CD4-positive, alpha-beta T cell (primary cell): ENCODE data around the gene GATD1. TPM values are rescaled to one million over a fixed set of nuclear protein-coding genes. Genes with fewer than 3 reads are reported as not detected.
A peak's percentile ranks its signal among the peaks of the same experiment; 100 is the strongest.

ENCODE experiments used
- ATAC-seq: fragments of 200-7000 bp; cut with Tn5 transposase; one replicate; pipeline ENCODE4 v1.10.0; 2022; ENCODE audit warnings: mild to moderate bottlenecking; ENCODE audit not compliant: poor library complexity
- CTCF ChIA-PET: fragments of 350-600 bp; sonication (Branson Sonifier 250); formaldehyde crosslinking; loops from one replicate; lab custom pipeline; 2021; ENCODE audit warnings: antibody characterized with exemption, inconsistent platforms; lab: Charles Lee
- POLR2A ChIA-PET: fragments of 350-600 bp; sonication (Branson Sonifier 250); formaldehyde crosslinking; loops from one replicate; lab custom pipeline; 2021; ENCODE audit warnings: antibody characterized with exemption, inconsistent platforms; lab: Charles Lee
- DNase-seq, 14 experiments: peaks; one replicate each; pipeline ENCODE4 v3.0.0-alpha.2; 2013 to 2020; ENCODE audit warnings: mixed read lengths in 2 of 14
- H3K27ac ChIP-seq, 2 donors: one replicate each; pipeline versions ENCODE4 v1.5.1 to v1.7.0; 2013; ENCODE audit warnings: low read length in 2 of 2, low read depth in 1 of 2, mild to moderate bottlenecking in 1 of 2
- H3K27me3 ChIP-seq, 2 experiments: 1 replicate in 1 of 2; 2 replicates in 1 of 2; pipeline versions ENCODE4 v1.6.1 to v1.7.0; 2013; ENCODE audit warnings: low read length in 2 of 2, control low read depth in 1 of 2, mild to moderate bottlenecking in 1 of 2, moderate library complexity in 1 of 2; ENCODE audit not compliant: insufficient read depth in 2 of 2, control insufficient read depth in 1 of 2
- H3K36me3 ChIP-seq: one replicate; pipeline ENCODE4 v1.6.1; 2013; ENCODE audit warnings: low read length, control low read depth; ENCODE audit not compliant: insufficient read depth
- H3K4me1 ChIP-seq: one replicate; pipeline ENCODE4 v1.6.1; 2013; ENCODE audit warnings: low read length, control low read depth; ENCODE audit not compliant: insufficient read depth
- H3K4me3 ChIP-seq: one replicate; pipeline ENCODE4 v1.5.1; 2013; ENCODE audit warnings: mild to moderate bottlenecking, low read length, moderate library complexity
- H3K9me3 ChIP-seq, 2 experiments: 1 replicate in 1 of 2; 2 replicates in 1 of 2; pipeline versions ENCODE4 v1.6.1 to v1.7.0; 2013; ENCODE audit warnings: low read length in 2 of 2, mild to moderate bottlenecking in 2 of 2, control low read depth in 1 of 2, moderate library complexity in 1 of 2; ENCODE audit not compliant: control insufficient read depth in 1 of 2, insufficient read depth in 1 of 2
- H3K27ac Mint-ChIP-seq: one replicate; pipeline ENCODE4 v1.8.0; 2020; ENCODE audit warnings: mixed read lengths
- H3K27me3 Mint-ChIP-seq: one replicate; pipeline ENCODE4 v1.8.0; 2021; ENCODE audit warnings: mixed read lengths
- H3K36me3 Mint-ChIP-seq: one replicate; pipeline ENCODE4 v1.8.0; 2021; ENCODE audit warnings: low read depth, mixed read lengths
- H3K4me1 Mint-ChIP-seq: one replicate; pipeline ENCODE4 v1.8.0; 2021; ENCODE audit warnings: low read depth, mixed read lengths
- H3K4me3 Mint-ChIP-seq: one replicate; pipeline ENCODE4 v1.8.0; 2020; ENCODE audit warnings: mild to moderate bottlenecking, mixed read lengths
- H3K9me3 Mint-ChIP-seq: one replicate; pipeline ENCODE4 v1.8.0; 2020; ENCODE audit warnings: mixed read lengths
- intact Hi-C, 2 experiments: fragments of 100-400 bp; cut with DNase I in 1 of 2; cut with micrococcal nuclease in 1 of 2; formaldehyde crosslinking; loops; one replicate each; pipeline versions ENCODE4 v1.15.1 to v1.9.0; 2023 to 2025; cut with DNase I, micrococcal nuclease
- total RNA-seq, 174 experiments: library from RNA in 2 of 174; stranded (reverse) in 2 of 174; gene quantifications; one replicate each; pipeline ENCODE4 v1.2.3 and lab custom pipeline; 2021 to 2026
- TF ChIP-seq, protein P1 (sequence below): fragments of 200-600 bp; IDR thresholded peaks from one replicate; pipeline ENCODE4 v1.8.0; 2022; ENCODE audit warnings: antibody characterized with exemption, mild to moderate bottlenecking

GATD1 gene
- total RNA-seq, 2 experiments from 2014 or later, result 14.7 to 16.1 TPM

DNA sequence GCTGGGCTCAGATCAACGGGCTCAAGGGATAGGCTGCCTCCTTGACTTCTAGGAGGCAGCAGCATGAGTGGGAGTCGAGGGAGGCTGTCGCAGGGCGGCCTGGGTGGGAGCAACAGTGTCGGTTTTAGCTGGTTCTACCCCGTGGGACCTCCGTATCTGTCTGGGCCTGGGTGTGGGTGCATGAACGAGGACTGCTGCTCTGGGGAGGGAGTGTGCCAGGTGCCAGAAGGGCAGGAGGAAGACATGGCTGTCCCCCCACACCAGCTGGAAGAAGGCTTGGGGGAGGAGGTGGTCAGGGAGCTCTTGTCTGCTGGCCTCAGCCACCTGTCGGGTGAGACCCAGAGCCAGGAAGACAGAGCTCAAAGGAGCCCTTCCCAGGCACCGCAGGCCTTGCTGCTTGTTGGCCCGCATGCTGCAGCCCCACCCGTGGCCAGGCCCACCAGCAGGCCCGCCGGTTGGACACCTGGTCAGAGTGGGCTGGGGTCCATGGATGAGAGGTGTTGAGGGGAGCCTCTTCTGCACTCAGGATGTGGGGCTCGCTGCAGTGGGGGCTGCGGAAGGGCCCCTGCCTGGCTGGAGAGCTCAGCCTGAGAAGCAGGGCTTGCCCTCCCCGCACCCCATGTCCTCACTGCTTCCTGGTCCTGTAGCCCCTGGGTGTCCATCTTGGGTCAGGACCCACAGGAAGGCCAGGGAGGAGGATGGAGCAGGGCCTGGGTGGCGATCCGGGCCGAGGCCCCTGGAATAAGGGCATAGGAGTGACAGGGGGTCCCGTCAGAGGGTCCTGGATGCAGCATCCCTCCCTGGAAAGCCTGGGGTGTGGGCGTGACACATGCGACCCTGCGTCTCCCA lies 9.2 kb upstream of the GATD1 start:
- Histone ChIP-seq H3K4me1 (peaks cover 17% of the 10 kb centered on the region), H3K9me3 (peaks cover 0 to 5% of the 10 kb centered on the region in 2 experiments), H3K27me3 (peaks cover 0 to 5% of the 10 kb centered on the region in 2 experiments), H3K4me3 (no peak overlapping the region), H3K36me3 (peaks cover 4% of the 10 kb centered on the region), H3K27ac (no peak overlapping the region)
- Mint-ChIP-seq H3K4me3 (no peak overlapping the region), H3K4me1 (peaks cover 8% of the 10 kb centered on the region), H3K9me3 (no peaks in the 10 kb centered on the region), H3K27ac (no peak overlapping the region), H3K27me3 (no peaks in the 10 kb centered on the region), H3K36me3 (peaks cover 4% of the 10 kb centered on the region)
- ChIA-PET CTCF (no interaction called here), POLR2A (no interaction called here)
- ATAC-seq (no peak), DNase-seq (no peak)
- TF ChIP-seq, protein P1, sequence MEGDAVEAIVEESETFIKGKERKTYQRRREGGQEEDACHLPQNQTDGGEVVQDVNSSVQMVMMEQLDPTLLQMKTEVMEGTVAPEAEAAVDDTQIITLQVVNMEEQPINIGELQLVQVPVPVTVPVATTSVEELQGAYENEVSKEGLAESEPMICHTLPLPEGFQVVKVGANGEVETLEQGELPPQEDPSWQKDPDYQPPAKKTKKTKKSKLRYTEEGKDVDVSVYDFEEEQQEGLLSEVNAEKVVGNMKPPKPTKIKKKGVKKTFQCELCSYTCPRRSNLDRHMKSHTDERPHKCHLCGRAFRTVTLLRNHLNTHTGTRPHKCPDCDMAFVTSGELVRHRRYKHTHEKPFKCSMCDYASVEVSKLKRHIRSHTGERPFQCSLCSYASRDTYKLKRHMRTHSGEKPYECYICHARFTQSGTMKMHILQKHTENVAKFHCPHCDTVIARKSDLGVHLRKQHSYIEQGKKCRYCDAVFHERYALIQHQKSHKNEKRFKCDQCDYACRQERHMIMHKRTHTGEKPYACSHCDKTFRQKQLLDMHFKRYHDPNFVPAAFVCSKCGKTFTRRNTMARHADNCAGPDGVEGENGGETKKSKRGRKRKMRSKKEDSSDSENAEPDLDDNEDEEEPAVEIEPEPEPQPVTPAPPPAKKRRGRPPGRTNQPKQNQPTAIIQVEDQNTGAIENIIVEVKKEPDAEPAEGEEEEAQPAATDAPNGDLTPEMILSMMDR, result no peak
- intact Hi-C loops, result no loop called here

DNA sequence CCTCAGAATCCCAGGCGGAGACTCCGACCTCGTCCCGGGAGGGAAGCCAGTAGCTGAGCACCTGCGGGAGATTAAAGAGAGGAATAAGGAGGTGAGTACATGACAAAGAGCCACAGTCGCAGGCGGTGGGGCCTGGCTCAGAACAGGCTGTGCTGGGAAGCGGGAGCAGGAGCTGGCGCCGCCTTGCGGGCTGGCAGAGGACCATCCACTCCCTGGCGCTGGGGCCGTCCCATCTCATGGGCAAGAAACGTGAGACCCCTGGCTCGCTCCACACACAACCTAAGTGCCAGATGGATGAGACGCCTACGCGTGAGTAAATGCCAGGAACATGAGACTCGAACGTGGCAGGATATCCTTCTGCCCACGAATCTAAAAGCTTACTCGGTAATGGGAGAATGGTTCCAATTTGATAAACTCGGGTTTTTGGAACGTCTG lies 6.3 kb upstream of the GATD1 start:
- Histone ChIP-seq H3K4me1 (peaks cover 22% of the 10 kb centered on the region), H3K27ac (no peak overlapping the region), H3K27me3 (no peaks in the 10 kb centered on the region), H3K4me3 (no peak overlapping the region), H3K9me3 (no peaks in the 10 kb centered on the region), H3K36me3 (no peaks in the 10 kb centered on the region)
- CTCF ChIA-PET, result interaction anchor here (0.7 kb wide), 1 partner anchor 85 kb away, joined by 3 read pairs; no protein-coding TSS in a partner anchor
- Mint-ChIP-seq H3K27ac (no peak overlapping the region), H3K36me3 (no peaks in the 10 kb centered on the region), H3K9me3 (no peaks in the 10 kb centered on the region), H3K4me3 (no peak overlapping the region), H3K4me1 (peaks cover 8% of the 10 kb centered on the region), H3K27me3 (no peaks in the 10 kb centered on the region)
- TF ChIP-seq, protein P1, result peak; percentile 47
- POLR2A ChIA-PET, result interaction anchor here (0.7 to 1.0 kb wide), 2 partner anchors 13 to 88 kb away, joined by 3 read pairs; partner anchors contain the start of genes DEAF1 and TMEM80
- ATAC-seq (peak; percentile 90), DNase-seq (peak in 5 of 14 experiments; percentile 31 to 50 (median 42))
- intact Hi-C loops, result no loop called here

DNA sequence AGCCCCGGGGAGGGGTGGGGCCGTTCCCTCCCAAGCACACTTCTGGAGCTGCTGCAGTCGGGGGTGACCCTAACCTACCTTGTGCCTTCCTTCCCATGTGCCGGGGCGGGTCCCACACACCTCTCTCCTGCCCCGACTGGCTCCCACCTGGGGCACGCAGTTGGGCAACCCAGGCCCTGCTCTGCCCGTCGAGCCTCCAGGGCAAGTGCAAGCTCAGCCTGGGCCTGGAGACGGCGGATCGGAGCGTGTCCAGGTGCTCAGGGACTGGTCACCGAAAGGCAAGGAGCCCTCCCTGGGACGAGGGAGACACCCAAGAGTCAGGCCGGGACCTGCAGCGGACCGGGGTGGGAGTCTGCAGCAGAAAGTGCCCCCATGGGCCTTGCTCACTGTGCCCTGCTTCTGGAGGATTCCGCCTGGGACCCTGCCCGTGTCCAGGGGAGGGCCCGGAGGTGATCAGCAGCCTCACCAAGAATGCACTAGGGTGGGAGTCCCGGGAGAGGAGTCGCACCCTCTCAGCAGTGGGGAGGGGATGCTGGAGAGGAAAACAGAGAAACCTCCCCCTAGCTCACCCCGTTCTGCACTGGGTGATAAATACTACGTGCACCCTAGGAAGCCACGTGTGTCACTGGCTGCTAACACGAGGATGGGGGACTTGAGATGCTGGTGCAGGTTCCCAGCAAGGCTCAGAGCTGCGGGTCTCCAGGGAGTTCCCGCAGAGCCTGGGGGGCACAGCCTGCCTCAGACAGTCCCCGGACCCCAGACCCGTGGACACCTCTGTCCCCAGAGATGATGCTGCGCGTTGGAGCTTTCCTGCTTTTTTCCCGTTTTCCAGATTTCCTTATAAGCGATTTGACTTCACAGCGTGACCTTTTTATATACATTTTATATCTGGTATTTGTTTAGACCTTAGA lies 5.2 kb upstream of the GATD1 start:
- no peak for ATAC-seq
- Mint-ChIP-seq H3K4me1 (peaks cover 8% of the 10 kb centered on the region), H3K27me3 (no peaks in the 10 kb centered on the region), H3K27ac (no peak overlapping the region), H3K36me3 (no peaks in the 10 kb centered on the region), H3K9me3 (no peaks in the 10 kb centered on the region), H3K4me3 (no peak overlapping the region)
- H3K9me3 ChIP-seq, result no peaks in the 10 kb centered on the region
- ChIA-PET POLR2A (interaction anchor here (1.0 kb wide), 1 partner anchor 87 kb away, joined by 3 read pairs; the partner anchor contains the start of genes DEAF1 and TMEM80), CTCF (no interaction called here)
- no peaks in the 10 kb centered on the region for H3K36me3 ChIP-seq
- TF ChIP-seq, protein P1, result no peak
- no peak overlapping the region for H3K27ac ChIP-seq
- peaks cover 23% of the 10 kb centered on the region for H3K4me1 ChIP-seq
- DNase-seq, result peak in 1 of 14 experiments; percentile 25
- no peaks in the 10 kb centered on the region for H3K27me3 ChIP-seq
- intact Hi-C loops, result no loop called here
- no peak overlapping the region for H3K4me3 ChIP-seq
